Effector CD8-positive, alpha-beta T cell (primary cell): Measurements from ENCODE around the gene CTIF.

Experiments used
- DNase-seq: peaks from one replicate; lab custom pipeline; 2025; lab: John Stamatoyannopoulos, UW

Gene CTIF

DNA sequence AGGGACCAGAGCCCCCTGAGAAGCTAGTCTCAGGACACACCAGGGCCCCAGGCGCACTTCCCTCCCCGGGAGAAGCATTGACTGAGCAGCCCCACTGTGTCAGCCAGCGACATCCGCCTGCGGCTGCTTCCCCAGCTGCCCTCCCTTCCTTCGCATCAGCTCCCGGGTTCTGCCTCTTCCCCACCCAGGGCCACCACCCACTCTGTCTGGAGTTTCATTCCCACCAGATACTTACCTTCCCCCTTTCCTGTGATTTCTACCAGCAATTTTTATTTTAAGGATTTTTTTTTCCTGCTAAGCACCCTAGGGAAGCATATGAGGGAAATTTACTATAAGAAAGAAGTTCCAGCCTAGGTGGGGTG is 312.7 kb downstream of the CTIF start:
- no peak for DNase-seq

DNA sequence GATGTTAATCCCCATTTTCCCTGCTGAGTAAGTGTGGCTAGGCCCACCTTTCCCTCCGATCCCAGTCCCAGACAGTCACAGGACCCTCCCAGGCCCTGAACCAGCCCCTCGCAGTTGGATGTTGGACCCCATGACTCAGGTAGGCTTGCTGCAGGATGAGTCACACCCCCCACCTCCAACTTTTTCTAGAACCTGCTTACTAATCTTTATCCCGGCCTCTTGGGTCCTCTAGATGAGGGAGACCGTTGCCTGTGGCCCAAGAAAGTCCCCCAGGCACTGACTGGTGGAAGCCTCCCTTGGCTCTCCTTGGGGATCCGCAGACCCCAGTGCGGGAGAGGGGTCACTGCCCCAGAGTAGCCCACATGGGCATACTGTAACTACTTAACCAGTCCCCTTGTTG is 313.5 kb downstream of the CTIF start:
- no peak for DNase-seq

- no peak for DNase-seq
These were observed 314.0 kb downstream of the CTIF start for GRCh38 chr18:48852794-48853193.

DNA sequence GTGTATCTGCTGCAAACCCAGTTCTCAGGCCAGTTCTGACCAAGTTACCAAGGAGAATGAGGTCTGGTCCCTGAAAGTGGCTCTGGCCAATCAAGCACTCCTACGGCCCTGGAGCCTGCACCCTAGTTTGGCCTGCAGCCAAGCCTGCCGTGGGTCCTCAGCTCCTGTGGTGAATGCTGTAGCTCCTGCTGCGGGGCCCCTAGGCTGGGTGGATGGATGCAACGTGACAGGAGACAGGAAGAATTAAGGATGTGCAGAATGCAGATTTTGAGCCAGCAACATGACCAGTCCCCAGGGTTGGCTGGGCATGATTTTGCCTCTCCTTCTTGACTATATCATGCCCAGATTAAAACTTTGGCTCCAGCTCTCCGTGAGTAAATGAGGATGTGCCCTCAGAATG is 314.8 kb downstream of the CTIF start:
- DNase-seq, result no peak

DNA sequence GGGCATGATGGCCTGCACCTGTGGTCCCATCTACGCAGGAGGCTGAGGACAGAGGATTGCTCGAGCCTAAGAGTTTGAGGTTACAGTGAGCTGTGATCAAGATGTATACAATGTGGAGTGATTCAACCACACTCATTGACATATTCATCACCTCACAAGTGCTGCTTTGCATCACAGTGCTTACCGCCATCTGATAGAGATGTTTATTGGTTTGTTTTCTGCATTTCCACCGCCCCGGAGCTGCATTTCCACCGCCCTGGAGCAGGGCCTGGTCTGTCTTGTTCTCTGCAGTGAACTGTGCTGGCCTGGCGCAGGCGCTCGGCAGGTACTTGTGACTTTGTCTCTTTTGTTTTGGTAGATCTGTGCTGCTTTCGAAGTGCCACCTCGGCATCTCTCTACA is 315.9 kb downstream of the CTIF start:
- DNase-seq, result no peak

GRCh38 chr18:48855422-48856377 is 316.9 kb downstream of the CTIF start:
- DNase-seq, result no peak

DNA sequence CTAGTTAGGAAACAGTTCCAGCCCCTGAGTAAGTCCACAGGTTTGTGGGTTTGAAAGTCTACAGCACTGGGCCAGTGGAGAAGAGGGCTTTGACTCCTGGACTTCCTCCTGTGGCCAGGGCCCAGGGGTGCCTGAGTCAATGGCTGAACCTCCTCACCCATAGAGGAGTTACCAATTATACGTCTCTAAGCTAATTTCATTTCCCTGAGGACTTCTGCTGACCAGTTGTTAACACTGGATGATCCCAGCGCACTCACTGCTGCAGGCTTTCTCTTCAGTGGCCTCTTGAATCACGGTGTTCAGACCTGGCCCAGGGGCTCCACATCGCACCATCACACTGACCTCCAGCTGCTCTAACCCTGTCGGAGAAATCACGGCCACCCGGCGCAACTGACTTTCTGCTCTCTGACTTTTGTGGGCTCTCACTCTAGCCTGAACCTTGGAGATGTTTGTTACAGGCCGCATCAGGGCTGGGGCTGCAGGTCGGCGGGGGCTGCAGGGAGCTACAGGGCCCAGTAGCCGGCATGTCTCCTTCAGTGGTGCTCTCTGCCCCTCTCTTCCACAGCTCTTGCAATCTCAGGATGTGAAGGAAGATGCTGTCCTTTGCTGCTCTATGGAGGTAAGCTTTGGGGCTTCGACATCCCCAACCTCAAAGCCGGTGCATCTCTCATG is 318.3 kb downstream of the CTIF start:
- DNase-seq, result no peak

DNA sequence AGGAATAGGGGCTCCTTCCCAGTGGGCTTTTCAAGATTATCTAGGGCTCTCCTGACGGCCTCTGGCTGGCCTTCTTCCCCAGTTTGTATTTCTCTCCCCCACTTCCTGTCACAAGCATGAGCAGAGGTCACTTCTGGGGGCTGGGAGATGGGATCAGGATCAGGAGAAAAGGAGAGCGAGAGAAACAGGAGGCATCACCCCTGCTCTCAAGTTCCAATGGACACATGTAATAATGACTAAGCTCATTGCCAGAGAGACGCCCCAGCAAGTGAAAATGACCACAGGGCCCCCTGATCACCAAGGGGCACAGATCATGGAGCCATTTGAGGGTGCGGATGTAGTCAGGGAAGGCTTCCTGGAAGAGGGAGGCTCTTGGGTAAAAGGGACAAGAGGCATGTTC is 319.8 kb downstream of the CTIF start:
- DNase-seq, result no peak

- no peak for DNase-seq
These were observed 320.8 kb downstream of the CTIF start for GRCh38 chr18:48859311-48860268.

GRCh38 chr18:48860269-48861180 is 321.7 kb downstream of the CTIF start:
- DNase-seq, result no peak

- no peak for DNase-seq
These were observed 322.4 kb downstream of the CTIF start for GRCh38 chr18:48861181-48861708.

DNA sequence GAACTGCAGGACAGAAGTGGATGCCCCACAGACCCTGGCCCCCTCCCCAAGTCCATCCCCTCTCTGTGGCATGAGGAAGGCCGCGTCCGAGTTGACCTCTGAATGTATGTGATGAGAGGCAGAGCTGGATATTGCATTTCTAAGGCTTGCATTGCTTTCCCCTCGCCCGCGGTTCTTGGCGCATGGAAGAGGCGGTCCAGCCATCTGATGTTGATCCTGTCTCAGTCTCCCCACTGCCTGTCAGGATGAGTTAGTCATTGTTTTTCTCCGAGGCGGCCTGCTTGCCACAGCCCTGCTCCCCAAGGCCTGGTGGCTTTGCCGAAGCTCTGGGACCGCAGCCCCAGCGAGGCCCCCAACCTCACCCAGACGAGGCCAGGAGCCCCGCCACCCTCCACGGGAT is 323.3 kb downstream of the CTIF start:
- DNase-seq, result no peak

- no peak for DNase-seq
These were observed 323.9 kb downstream of the CTIF start for GRCh38 chr18:48862678-48863270.

GRCh38 chr18:48863432-48864065 is 324.7 kb downstream of the CTIF start:
- no peak for DNase-seq

DNA sequence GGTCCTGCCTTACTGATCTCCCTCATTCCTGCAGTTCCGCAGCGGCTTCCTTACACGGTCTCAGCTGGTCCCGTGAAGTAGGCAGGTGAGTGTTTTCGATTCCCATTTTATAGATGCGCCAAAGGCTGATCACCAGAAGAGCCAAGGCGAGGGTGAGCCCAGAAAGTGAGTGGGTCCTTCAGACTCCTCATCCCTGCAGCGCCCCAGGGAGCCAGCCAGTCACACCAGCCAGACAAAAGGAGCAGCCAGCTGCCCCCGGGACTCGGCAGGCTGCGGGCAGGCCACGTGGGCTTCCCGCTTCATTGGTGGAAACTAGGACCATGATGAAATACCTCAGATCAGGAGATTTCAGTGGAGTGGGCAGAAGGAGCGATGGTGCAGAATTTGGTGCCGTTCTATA is 326.0 kb downstream of the CTIF start:
- DNase-seq, result no peak

DNA sequence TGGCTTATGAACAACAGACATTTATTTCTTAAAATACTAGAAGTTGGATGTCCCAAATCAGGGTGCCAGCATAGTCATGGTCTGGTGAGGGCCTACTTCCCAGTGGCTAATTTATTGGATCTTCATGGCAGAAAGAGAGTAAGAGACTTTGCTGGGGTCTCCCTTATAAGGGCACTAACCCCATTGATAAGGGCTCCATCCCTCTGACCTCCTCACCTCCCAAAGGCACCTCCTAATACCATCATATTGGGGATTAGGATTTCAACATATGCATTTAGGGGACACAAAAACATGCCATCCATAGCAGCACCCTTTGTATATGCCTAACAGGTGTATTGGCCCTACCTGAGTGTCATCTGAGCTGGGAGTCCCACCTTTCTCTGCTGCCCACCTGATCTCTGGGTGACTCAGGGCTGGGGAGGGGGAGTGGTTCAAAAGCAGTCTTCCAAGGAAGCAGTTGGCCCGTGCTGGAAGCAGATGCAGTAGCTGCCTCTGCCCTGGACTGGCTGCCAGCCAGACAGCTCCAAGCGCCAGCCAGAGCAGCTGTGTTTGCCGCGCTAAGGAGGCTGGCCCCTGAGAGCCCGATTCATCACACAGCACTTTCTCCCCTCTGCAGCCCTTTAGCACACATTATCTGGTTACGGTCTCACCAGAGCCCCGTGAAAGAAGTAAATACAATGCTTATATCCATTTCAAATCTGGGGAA is 327.4 kb downstream of the CTIF start:
- DNase-seq, result no peak

- no peak for DNase-seq
These were observed 328.0 kb downstream of the CTIF start for GRCh38 chr18:48866856-48867255.

- DNase-seq, result no peak
These were observed 329.1 kb downstream of the CTIF start for GRCh38 chr18:48867978-48868377.
